ENCODE measurements around the gene TRIM56. TPM values are rescaled to one million over a fixed set of nuclear protein-coding genes. Genes with fewer than 3 reads are reported as not detected.

TRIM56 gene
- total and polyA plus RNA-seq, 9 of the 15 experiments (the other 6 are each of a cell fraction or from before 2014, with no cell fraction given), result 2.0 to 29.7 (median 11.6) TPM

DNA sequence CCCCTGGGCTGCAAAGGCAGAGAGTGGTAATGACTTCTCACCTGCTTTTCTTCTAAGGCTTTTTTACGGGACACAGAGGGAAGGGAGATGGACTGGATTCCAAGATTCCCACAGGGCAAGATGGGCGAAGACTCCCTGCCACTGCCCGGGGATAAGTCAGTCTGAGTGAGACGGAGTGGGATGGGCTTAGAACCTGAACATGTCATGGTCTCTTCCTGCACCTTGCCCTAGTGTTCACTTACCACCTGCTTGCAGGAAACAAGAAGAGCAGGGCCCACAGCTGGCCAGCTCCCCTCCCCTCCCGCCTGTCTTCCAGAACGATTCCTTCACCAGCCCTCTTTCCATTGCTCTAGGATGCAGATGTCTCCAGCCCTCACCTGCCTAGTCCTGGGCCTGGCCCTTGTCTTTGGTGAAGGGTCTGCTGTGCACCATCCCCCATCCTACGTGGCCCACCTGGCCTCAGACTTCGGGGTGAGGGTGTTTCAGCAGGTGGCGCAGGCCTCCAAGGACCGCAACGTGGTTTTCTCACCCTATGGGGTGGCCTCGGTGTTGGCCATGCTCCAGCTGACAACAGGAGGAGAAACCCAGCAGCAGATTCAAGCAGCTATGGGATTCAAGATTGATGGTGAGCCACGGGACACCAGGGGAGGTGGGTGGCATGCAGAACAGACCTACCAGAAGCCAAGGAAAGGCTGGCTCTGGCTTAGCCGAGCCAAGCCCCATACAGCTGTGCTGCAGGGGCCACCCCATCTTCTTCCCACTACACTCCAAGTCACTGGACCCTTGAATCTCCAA is 43.0 kb downstream of the TRIM56 start (continued):
- TF ChIP-seq, protein P1, sequence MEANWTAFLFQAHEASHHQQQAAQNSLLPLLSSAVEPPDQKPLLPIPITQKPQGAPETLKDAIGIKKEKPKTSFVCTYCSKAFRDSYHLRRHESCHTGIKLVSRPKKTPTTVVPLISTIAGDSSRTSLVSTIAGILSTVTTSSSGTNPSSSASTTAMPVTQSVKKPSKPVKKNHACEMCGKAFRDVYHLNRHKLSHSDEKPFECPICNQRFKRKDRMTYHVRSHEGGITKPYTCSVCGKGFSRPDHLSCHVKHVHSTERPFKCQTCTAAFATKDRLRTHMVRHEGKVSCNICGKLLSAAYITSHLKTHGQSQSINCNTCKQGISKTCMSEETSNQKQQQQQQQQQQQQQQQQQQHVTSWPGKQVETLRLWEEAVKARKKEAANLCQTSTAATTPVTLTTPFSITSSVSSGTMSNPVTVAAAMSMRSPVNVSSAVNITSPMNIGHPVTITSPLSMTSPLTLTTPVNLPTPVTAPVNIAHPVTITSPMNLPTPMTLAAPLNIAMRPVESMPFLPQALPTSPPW (CRISPR knock-in tag; IDR thresholded peaks at IDR 0.05), result no peak
- TF ChIP-seq POLR2G (IDR thresholded peaks at IDR 0.05; ENCODE audit: low read depth, low read length), result no peak

DNA sequence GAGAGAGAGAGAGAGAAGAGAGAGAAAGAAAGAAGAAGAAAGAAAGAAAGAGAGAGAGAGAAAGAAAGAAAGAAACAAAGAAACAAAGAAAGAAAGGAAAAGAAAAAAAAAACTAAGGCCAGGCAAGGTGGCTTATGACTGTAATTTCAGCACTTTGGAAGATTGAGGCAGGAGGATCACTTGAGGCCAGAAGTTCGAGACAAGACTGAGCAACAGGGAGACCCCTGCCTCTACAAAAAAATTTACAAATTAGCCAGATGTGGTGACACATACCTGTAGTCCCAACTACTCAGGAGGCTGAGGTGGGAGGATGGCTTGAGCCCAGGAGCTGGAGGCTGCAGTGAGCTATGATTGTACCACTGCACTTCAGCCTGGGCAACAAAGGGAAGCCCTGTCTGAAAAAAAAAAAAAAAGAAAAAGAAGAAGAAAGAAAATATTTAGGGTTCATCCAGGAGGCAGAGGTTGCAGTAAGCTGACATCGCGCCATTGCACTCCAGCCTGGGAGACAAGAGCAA is 44.4 kb downstream of the TRIM56 start:
- BruUV-seq (replicated peaks), result no TSS peak
- 56% methylated on average over 3 of the region's 3 CpGs for WGBS (ENCODE audit: insufficient coverage, low coverage, missing lambda C conversion rate)
- Histone ChIP-seq H3K4me3 (no peak overlapping the region), H2AFZ (ENCODE audit: low read depth, low read length) (no peak overlapping the region), H4K20me1 (replicated peaks; ENCODE audit: control insufficient read depth, insufficient read depth, low read length) (no peaks in the 10 kb centered on the region), H3K9me3 (replicated peaks; ENCODE audit: control insufficient read depth, insufficient read depth, low read depth, low read length) (no peaks in the 10 kb centered on the region), H3K9me1 (ENCODE audit: control insufficient read depth, insufficient read depth, low read length) (no peaks in the 10 kb centered on the region), H3K9ac (ENCODE audit: insufficient read depth in 1 of 2, low read depth in 2 of 2, low read length in 2 of 2) (no peak overlapping the region), H3K4me2 (ENCODE audit: insufficient read depth, low read length) (no peak overlapping the region), H3K27me3 (ENCODE audit: control insufficient read depth in 2 of 2, insufficient read depth in 2 of 2, low read length in 2 of 2) (no peaks in the 10 kb centered on the region), H3K4me1 (replicated peaks in 1 of 2; ENCODE audit: control insufficient read depth in 2 of 2, insufficient read depth in 2 of 2, low read length in 2 of 2) (peaks cover 23 to 33% of the 10 kb centered on the region in 2 experiments), H3K36me3 (ENCODE audit: control insufficient read depth, insufficient read depth, low read length) (no peaks in the 10 kb centered on the region), H3K79me2 (ENCODE audit: control insufficient read depth, insufficient read depth, low read length) (no peaks in the 10 kb centered on the region), H3K27ac (ENCODE audit: extremely low read depth, low read depth, low read length) (no peak overlapping the region)
- CTCF ChIA-PET (ENCODE audit: low intra/inter-chr PET ratio), result interaction anchor here (0.8 kb wide), 1 partner anchor 45 kb away, joined by 3 read pairs; no protein-coding TSS in a partner anchor
- intact Hi-C loops (cut with micrococcal nuclease) (no loop called here), in situ Hi-C loops (cut with MboI) (no loop called here)
- DNase-seq (ENCODE audit: extremely low read depth in 1 of 4, low spot score in 3 of 4) (no peak), FAIRE-seq (no peak), ATAC-seq (no peak)
- POLR2A ChIA-PET, result interaction anchor here (0.6 kb wide), 1 partner anchor 781 kb away, joined by 3 read pairs; no protein-coding TSS in a partner anchor
- TF ChIP-seq PPARD (CRISPR knock-in tag; IDR thresholded peaks at IDR 0.05) (no peak), ZNF274 (IDR thresholded peaks at IDR 0.05; ENCODE audit: borderline replicate concordance, low read depth, low read length) (no peak), NFIX (CRISPR knock-in tag; IDR thresholded peaks at IDR 0.05; ENCODE audit: low read depth) (no peak), ZNF174 (CRISPR knock-in tag; IDR thresholded peaks at IDR 0.05) (no peak), NELFE (IDR thresholded peaks at IDR 0.05; ENCODE audit: insufficient read depth, insufficient read length) (no peak)
- TF ChIP-seq, protein P2, sequence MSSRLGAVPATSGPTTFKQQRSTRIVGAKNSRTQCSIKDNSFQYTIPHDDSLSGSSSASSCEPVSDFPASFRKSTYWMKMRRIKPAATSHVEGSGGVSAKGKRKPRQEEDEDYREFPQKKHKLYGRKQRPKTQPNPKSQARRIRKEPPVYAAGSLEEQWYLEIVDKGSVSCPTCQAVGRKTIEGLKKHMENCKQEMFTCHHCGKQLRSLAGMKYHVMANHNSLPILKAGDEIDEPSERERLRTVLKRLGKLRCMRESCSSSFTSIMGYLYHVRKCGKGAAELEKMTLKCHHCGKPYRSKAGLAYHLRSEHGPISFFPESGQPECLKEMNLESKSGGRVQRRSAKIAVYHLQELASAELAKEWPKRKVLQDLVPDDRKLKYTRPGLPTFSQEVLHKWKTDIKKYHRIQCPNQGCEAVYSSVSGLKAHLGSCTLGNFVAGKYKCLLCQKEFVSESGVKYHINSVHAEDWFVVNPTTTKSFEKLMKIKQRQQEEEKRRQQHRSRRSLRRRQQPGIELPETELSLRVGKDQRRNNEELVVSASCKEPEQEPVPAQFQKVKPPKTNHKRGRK (tag; IDR thresholded peaks at IDR 0.05), result peak; percentile 77

Data from K562 (cell line).